NT2/D1 (cell line): Measurements from ENCODE around the gene ANKRD9.

Experiments
- SUZ12 ChIP-seq: IDR thresholded peaks from 2 replicates; pipeline ENCODE4 v1.6.1; 2011; ENCODE audit not compliant: insufficient read length, insufficient read depth; ENCODE audit errors: extremely low read depth
- YY1 ChIP-seq: IDR thresholded peaks from 2 replicates; pipeline ENCODE4 v1.6.1; 2011; ENCODE audit not compliant: insufficient read length, insufficient read depth

DNA sequence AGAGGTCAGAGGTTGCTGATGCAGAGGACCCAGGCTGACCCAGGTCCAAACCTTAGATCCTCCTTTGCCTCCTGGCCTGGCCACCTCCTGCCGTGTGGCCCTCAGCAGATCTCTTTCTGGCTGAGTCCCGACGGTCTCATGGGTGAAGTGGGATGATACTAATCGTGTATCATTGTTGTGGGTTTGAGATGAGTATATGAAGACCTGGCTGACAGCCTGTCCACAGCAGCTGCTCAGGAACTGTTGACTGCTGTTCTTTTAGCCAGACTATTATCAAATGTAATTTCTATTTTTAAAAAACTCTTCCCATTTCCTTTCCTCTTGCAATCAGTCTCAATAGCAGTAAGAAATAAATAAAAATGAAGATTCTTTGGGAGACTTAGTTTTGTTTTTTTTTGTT is 45.6 kb downstream of the ANKRD9 start:
- TF ChIP-seq YY1 (no peak), SUZ12 (no peak)
